Measurements from ENCODE around the gene MIPOL1. TPM values are rescaled to one million over a fixed set of nuclear protein-coding genes. Genes with fewer than 3 reads are reported as not detected.

The MIPOL1 gene
- total and polyA plus RNA-seq, 2 donors from 2014 or later = 4.4 to 14.8 TPM

- Histone ChIP-seq H3K36me3 (ENCODE audit: control insufficient read depth in 2 of 3, insufficient read depth in 3 of 3, low read length in 3 of 3) (no peaks in the 10 kb centered on the region), H3K4me1 (ENCODE audit: control insufficient read depth in 2 of 3, insufficient read depth in 2 of 3, low read depth in 1 of 3, low read length in 3 of 3) (peaks cover 0 to 6% (median 0%) of the 10 kb centered on the region in 3 donors), H3K27ac (ENCODE audit: low read depth in 2 of 2, low read length in 2 of 2) (no peak overlapping the region), H3K27me3 (ENCODE audit: control insufficient read depth, insufficient read depth, low read length) (peaks cover 78% of the 10 kb centered on the region), H3K9ac (ENCODE audit: low read length in 3 of 3) (no peak overlapping the region), H3K4me3 (ENCODE audit: low read length in 3 of 3) (peak overlapping the region in 1 of 3 donors; percentile 32), H3K9me3 (ENCODE audit: control insufficient read depth in 2 of 3, insufficient read depth in 1 of 3, low read length in 3 of 3) (no peaks in the 10 kb centered on the region)
- no peak for TF ChIP-seq CTCF (IDR thresholded peaks at IDR 0.05; ENCODE audit: borderline replicate concordance, extremely low read depth, insufficient read depth)
- FAIRE-seq (no peak), DNase-seq (peak in 1 of 5 donors; percentile 27)
- intact Hi-C loops (cut with DNase I) = no loop called here
These were observed 395.9 kb downstream of the MIPOL1 start for GRCh38 chr14:37593511-37594237.

- intact Hi-C loops (cut with DNase I) = no loop called here
- peak; percentile 57 for TF ChIP-seq CTCF (IDR thresholded peaks at IDR 0.05; ENCODE audit: borderline replicate concordance, extremely low read depth, insufficient read depth)
- Histone ChIP-seq H3K27ac (ENCODE audit: low read depth in 2 of 2, low read length in 2 of 2) (no peak overlapping the region), H3K9me3 (ENCODE audit: control insufficient read depth in 2 of 3, insufficient read depth in 1 of 3, low read length in 3 of 3) (no peaks in the 10 kb centered on the region), H3K36me3 (ENCODE audit: control insufficient read depth in 2 of 3, insufficient read depth in 3 of 3, low read length in 3 of 3) (no peaks in the 10 kb centered on the region), H3K9ac (ENCODE audit: low read length in 3 of 3) (no peak overlapping the region), H3K4me1 (ENCODE audit: control insufficient read depth in 2 of 3, insufficient read depth in 2 of 3, low read depth in 1 of 3, low read length in 3 of 3) (peaks cover 0 to 6% (median 0%) of the 10 kb centered on the region in 3 donors), H3K27me3 (ENCODE audit: control insufficient read depth, insufficient read depth, low read length) (peaks cover 77% of the 10 kb centered on the region), H3K4me3 (ENCODE audit: low read length in 3 of 3) (peak overlapping the region in 2 of 3 donors; percentile 2 to 32)
- FAIRE-seq (no peak), DNase-seq (peak; percentile 60 to 96 (median 83))
These were observed 396.7 kb downstream of the MIPOL1 start for GRCh38 chr14:37594238-37594970.

- TF ChIP-seq CTCF (IDR thresholded peaks at IDR 0.05; ENCODE audit: borderline replicate concordance, extremely low read depth, insufficient read depth) = no peak
- H3K4me1 ChIP-seq (ENCODE audit: control insufficient read depth in 2 of 3, insufficient read depth in 2 of 3, low read depth in 1 of 3, low read length in 3 of 3) = peaks cover 0 to 9% (median 0%) of the 10 kb centered on the region in 3 donors
- FAIRE-seq = no peak
- H3K4me3 ChIP-seq (ENCODE audit: low read length in 3 of 3) = peak within 1 kb of the TSS in 2 of 3 donors; percentile 2 to 32
- no peaks in the 10 kb centered on the region for H3K9me3 ChIP-seq (ENCODE audit: control insufficient read depth in 2 of 3, insufficient read depth in 1 of 3, low read length in 3 of 3)
- no peak within 1 kb of the TSS for H3K27ac ChIP-seq (ENCODE audit: low read depth in 2 of 2, low read length in 2 of 2)
- peak; percentile 50 to 74 (median 57) for DNase-seq
- no peaks in the 10 kb centered on the region for H3K36me3 ChIP-seq (ENCODE audit: control insufficient read depth in 2 of 3, insufficient read depth in 3 of 3, low read length in 3 of 3)
- peaks cover 77% of the 10 kb centered on the region for H3K27me3 ChIP-seq (ENCODE audit: control insufficient read depth, insufficient read depth, low read length)
- no peak within 1 kb of the TSS for H3K9ac ChIP-seq (ENCODE audit: low read length in 3 of 3)
- intact Hi-C loops (cut with DNase I) = no loop called here
These were observed 397.5 kb downstream of the MIPOL1 start, which contains the start of the genes FOXA1 and TTC6 for GRCh38 chr14:37594971-37595808. TSS of gene FOXA1 (minus strand) at chr14:37595249. CDS start at chr14:37594972, 277 bp downstream. TSS of gene TTC6 (plus strand) at chr14:37595629. CDS start at chr14:37622065, 26,436 bp downstream.
